ENCODE results near the gene CASP8.

GRCh38 chr2:201270293-201271001, 10.1 kb downstream of the CASP8 start:
- TF ChIP-seq FOXA1 (IDR thresholded peaks at IDR 0.05) (no peak), ZNF384 (IDR thresholded peaks at IDR 0.05) (no peak), FOXM1 (IDR thresholded peaks at IDR 0.05; ENCODE audit: borderline replicate concordance) (no peak)

Data from HEK293T (cell line).